Small intestine (tissue), 7 donors: ENCODE measurements around the gene SLC5A3. TPM values are rescaled to one million over a fixed set of nuclear protein-coding genes. Genes with fewer than 3 reads are reported as not detected.

Experiments used
- DNase-seq, 2 donors: peaks; one replicate each; pipeline versions ENCODE4 v3.0.0 to v3.0.0-alpha.2; 2013
- FAIRE-seq: peaks from 2 replicates; lab custom pipeline; 2012; peaks lifted over from hg19 to GRCh38; lab: Jason Lieb, UNC
- H3K27ac ChIP-seq, 3 donors: one replicate each; pipeline ENCODE4 v1.5.1; 2013; ENCODE audit warnings: low read length in 2 of 3, mild to moderate bottlenecking in 2 of 3, control low read depth in 1 of 3, inconsistent platforms in 1 of 3, low read depth in 1 of 3, moderate library complexity in 1 of 3
- H3K27me3 ChIP-seq, 3 donors: one replicate each; pipeline ENCODE4 v1.6.1; 2013; ENCODE audit warnings: low read length in 3 of 3, inconsistent platforms in 1 of 3; ENCODE audit not compliant: control insufficient read depth in 3 of 3, insufficient read depth in 3 of 3
- H3K36me3 ChIP-seq, 3 donors: one replicate each; pipeline ENCODE4 v1.6.1; 2013; ENCODE audit warnings: low read length in 3 of 3, inconsistent platforms in 1 of 3, low read depth in 1 of 3, mild to moderate bottlenecking in 1 of 3, moderate library complexity in 1 of 3; ENCODE audit not compliant: control insufficient read depth in 3 of 3, insufficient read depth in 2 of 3
- H3K4me1 ChIP-seq, 3 donors: one replicate each; pipeline ENCODE4 v1.6.1; 2013; ENCODE audit warnings: low read length in 2 of 3, inconsistent platforms in 1 of 3, low read depth in 1 of 3, mild to moderate bottlenecking in 1 of 3, moderate library complexity in 1 of 3; ENCODE audit not compliant: control insufficient read depth in 3 of 3, insufficient read depth in 2 of 3
- H3K4me3 ChIP-seq, 3 donors: one replicate each; pipeline ENCODE4 v1.5.1; 2013; ENCODE audit warnings: low read length in 3 of 3, control low read depth in 1 of 3, inconsistent platforms in 1 of 3, low read depth in 1 of 3, mild to moderate bottlenecking in 1 of 3, moderate library complexity in 1 of 3
- H3K9me3 ChIP-seq, 2 donors: one replicate each; pipeline ENCODE4 v1.6.1; 2013; ENCODE audit warnings: low read depth in 1 of 2, low read length in 1 of 2; ENCODE audit not compliant: control insufficient read depth in 2 of 2, insufficient read depth in 1 of 2
- WGBS, 3 donors: extraction: QIAGEN DNeasy Blood & Tissue Kit; methylation state at CpG; one replicate each; pipeline ENCODE4 v1.1.7; 2013; 5-methylcytosine and 5-hydroxymethylcytosine counted together
- polyA plus RNA-seq, 4 donors: library from polyadenylated mRNA; stranded (reverse) in 3 of 4; unstranded in 1 of 4; fragments of 200-250 nt in 3 of 4; fragments of 120-200 nt in 1 of 4; gene quantifications; one replicate each; pipeline versions ENCODE4 v1.2.1 to v1.2.3, GENCODE V29; 2013
- donor health status: healthy with polysubstance abuse.
- donor health status: control.
- donor health status: control.
- donor health status: Bipolar disorder and iron deficiency.
- donor health status: healthy.

Gene SLC5A3
- polyA plus RNA-seq, 4 donors, result 0.54 to 50.6 (median 1.6) TPM

DNA sequence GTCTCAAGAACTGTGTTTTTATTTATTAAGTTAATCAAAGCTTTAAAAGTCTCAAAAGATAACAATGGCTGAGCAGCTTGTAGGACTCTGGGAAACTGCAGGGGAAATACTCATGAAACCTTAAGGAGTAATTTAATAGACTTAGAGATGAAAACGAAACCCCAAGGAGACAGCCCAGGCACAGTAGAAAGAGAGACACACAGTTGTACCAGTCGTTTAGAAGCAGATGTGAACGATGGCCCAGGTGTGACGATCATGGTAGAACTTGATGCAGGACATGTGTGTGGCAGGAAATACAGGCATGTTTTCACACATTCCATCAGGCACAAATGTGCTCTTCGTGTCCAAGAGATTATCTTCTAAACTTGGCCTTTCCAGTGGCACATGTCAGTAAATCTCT is 21.2 kb upstream of the SLC5A3 start:
- H3K27ac ChIP-seq, result no peak overlapping the region
- no peak overlapping the region for H3K4me3 ChIP-seq
- H3K4me1 ChIP-seq, result peaks cover 0 to 7% (median 0%) of the 10 kb centered on the region in 3 donors
- no peaks in the 10 kb centered on the region for H3K9me3 ChIP-seq
- FAIRE-seq (no peak), DNase-seq (no peak)
- no peaks in the 10 kb centered on the region for H3K27me3 ChIP-seq
- no peaks in the 10 kb centered on the region for H3K36me3 ChIP-seq
- WGBS, 3 donors, result 81 to 86% (median 84%) methylated on average over 5 of the region's 5 CpGs

DNA sequence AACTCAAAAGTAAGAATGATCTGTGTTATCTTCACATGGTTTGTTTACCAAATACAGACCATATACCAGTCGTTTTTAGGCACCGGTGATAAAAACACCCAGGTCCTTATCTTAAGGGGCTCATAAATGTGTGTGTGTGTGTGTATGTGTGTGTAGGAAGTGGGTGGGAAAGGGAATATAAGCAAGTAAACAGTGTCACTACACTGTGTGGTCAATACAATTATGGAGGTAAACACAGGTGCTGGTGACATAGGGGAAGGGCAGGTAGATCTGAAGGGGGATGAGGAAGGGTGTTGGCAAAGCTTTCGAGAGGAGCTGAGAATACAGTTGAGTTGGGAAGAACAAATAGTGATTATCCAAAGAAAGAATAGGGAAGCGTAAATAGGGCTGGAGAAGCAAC is 19.1 kb upstream of the SLC5A3 start:
- Histone ChIP-seq H3K27ac (no peak overlapping the region), H3K36me3 (no peaks in the 10 kb centered on the region), H3K27me3 (no peaks in the 10 kb centered on the region), H3K9me3 (no peaks in the 10 kb centered on the region), H3K4me3 (no peak overlapping the region), H3K4me1 (peaks cover 0 to 7% (median 0%) of the 10 kb centered on the region in 3 donors)
- WGBS, 3 donors, result 44 to 71% (median 57%) methylated on average over 4 of the region's 4 CpGs
- FAIRE-seq (no peak), DNase-seq (peak in 1 of 2 donors; percentile 39)

DNA sequence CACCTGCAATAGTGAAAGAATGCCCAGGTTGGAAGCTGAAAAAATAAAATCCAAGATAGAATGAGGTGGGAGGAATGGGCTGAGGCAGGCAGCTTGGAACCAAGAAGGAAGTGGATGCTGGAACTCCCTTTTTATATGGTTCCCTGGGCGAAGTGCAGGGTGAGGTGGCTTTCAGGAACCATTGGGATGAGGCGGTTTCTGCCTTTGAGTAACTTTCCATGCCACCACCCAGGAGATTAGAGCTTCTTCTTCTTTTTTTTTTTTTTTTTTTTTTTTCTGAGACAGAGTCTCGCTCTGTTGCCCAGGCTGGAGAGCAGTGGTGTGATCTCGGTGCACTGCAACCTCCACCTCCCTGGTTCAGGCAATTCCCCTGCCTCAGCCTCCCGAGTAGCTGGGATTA is 17.8 kb upstream of the SLC5A3 start:
- FAIRE-seq, result no peak
- WGBS, 3 donors, result 56 to 70% (median 58%) methylated on average over 4 to 5 of the region's 5 CpGs
- Histone ChIP-seq H3K27me3 (no peaks in the 10 kb centered on the region), H3K4me3 (no peak overlapping the region), H3K27ac (peak overlapping the region; percentile 52 to 61 (median 57)), H3K9me3 (no peaks in the 10 kb centered on the region), H3K4me1 (peaks cover 0 to 7% (median 0%) of the 10 kb centered on the region in 3 donors), H3K36me3 (no peaks in the 10 kb centered on the region)
- peak; percentile 67 to 92 for DNase-seq

DNA sequence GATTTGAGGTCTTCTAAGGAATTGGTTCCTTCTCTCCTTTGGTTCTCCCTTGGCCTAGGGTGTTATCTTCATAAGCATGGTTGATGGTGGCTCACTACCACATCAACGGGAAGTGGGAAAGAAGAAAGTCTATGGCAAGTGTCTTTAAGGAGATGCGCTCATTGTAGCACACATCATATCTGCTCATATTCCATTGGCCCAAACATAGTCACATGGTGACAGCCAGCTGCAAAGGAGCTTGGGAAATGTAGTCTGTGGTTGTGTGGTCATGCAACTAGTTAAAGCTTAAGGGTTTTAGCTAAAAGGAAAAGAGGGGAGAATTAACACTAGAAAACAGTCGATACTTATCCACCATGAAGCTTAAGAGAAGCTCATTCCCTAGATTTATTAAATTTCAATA is 11.4 kb upstream of the SLC5A3 start:
- DNase-seq, result peak in 1 of 2 donors; percentile 27
- 86 to 92% (median 86%) methylated on average over 3 of the region's 3 CpGs for WGBS, 3 donors
- Histone ChIP-seq H3K9me3 (no peaks in the 10 kb centered on the region), H3K4me1 (no peaks in the 10 kb centered on the region), H3K27me3 (no peaks in the 10 kb centered on the region), H3K36me3 (no peaks in the 10 kb centered on the region), H3K27ac (no peak overlapping the region), H3K4me3 (no peak overlapping the region)
- no peak for FAIRE-seq

DNA sequence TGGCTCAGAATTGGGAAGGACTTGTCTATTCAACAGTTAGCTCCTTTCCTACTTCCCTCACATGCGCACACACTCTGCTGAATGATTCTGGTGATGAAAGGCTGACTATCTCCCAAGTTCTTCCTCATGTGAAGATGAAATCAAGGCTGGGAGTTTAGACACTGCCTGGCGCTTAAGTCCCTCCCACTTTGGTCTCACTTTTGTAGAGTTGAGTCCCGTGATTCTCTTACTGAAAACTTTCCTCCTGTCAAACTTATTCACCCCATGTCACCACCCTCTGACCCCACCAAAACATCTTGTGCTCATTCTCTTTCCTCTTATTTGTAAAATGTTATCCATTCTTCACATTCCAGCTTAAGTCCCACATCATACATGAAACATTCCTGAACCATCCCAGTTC is 8.4 kb upstream of the SLC5A3 start:
- H3K27me3 ChIP-seq, result no peaks in the 10 kb centered on the region
- WGBS, 3 donors, result 73 to 79% (median 74%) methylated on average over 3 of the region's 3 CpGs

DNA sequence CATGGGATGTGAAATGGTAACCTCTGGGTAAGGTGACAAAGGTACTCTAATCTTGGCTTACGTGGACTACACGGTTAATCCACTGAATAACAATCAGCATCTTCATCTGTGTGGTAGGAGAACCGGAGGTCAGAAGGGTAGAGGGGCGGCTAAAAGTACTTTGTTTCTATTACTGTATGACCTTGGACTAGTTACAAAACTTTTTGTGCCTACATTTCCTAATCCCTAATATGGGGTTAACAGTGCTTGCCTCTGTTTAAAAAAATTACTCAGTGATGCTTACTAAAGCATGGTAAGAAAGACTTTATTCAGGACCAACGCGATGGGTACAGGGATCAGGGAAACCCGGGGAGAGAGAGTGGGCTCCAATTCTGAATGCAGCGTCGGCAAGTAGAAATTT is 1.7 kb upstream of the SLC5A3 start:
- Histone ChIP-seq H3K27me3 (no peaks in the 10 kb centered on the region), H3K36me3 (no peaks in the 10 kb centered on the region), H3K27ac (no peak overlapping the region), H3K4me3 (no peak overlapping the region), H3K4me1 (peaks cover 0 to 7% (median 7%) of the 10 kb centered on the region in 3 donors), H3K9me3 (no peaks in the 10 kb centered on the region)
- FAIRE-seq (no peak), DNase-seq (no peak)
- WGBS, 3 donors, result 87 to 94% (median 93%) methylated on average over 9 of the region's 9 CpGs

More for the DNA sequence above, 8.4 kb upstream of the SLC5A3 start:
- H3K4me3 ChIP-seq, result no peak overlapping the region
- no peaks in the 10 kb centered on the region for H3K4me1 ChIP-seq
- no peaks in the 10 kb centered on the region for H3K9me3 ChIP-seq
- FAIRE-seq, result no peak
- H3K27ac ChIP-seq, result no peak overlapping the region
- no peaks in the 10 kb centered on the region for H3K36me3 ChIP-seq
- DNase-seq, result no peak

DNA sequence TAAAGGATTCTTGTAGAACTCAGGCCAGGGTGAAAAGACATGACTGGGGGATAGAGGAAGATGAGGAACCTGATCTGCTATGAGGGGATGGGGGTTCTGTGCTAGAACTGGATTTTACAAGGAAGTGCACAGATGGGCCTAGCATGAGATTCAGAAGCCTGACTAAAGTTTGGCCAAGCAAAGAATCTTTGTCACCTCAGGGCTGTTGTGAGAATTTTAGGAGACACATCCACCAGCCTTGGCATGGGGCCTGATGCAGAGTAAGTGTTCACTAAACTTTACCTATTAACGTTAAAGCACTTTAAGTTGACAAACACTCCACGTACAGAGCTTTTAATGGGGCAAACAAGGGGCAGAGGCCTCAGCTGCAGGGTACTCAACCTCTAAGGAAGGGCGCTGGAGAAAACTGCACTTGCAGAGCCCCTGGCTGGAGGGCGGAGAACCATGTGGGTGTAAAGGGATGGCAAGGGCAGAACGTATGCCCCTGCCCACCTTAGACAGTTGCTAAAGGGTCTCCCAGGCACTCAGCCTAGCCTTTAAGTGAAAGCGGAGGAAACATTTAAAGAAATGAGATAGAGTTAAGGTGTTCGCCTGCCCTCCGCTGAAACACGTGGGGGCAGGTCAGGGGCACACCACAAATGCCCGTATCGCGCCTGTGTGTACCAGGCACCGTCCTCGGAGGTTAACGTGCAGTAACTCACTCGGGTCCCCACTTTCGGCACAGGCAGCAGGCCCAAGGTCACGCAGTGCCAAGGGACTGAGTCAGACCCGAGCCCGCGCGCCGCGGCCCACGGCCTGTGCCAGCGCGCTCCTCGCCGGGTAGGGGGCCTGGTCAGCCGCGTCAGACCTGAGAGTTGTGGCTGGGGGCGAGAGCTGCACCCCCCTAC is 990 bp upstream of the SLC5A3 start:
- DNase-seq (peak in 1 of 2 donors; percentile 27), FAIRE-seq (no peak)
- Histone ChIP-seq H3K4me3 (peak overlapping the region; percentile 32 to 87 (median 60)), H3K9me3 (no peaks in the 10 kb centered on the region), H3K27ac (peak overlapping the region; percentile 16 to 58 (median 21)), H3K36me3 (no peaks in the 10 kb centered on the region), H3K27me3 (no peaks in the 10 kb centered on the region), H3K4me1 (peaks cover 0 to 9% (median 9%) of the 10 kb centered on the region in 3 donors)
- 47 to 50% (median 49%) methylated on average over 32 of the region's 32 CpGs for WGBS, 3 donors

DNA sequence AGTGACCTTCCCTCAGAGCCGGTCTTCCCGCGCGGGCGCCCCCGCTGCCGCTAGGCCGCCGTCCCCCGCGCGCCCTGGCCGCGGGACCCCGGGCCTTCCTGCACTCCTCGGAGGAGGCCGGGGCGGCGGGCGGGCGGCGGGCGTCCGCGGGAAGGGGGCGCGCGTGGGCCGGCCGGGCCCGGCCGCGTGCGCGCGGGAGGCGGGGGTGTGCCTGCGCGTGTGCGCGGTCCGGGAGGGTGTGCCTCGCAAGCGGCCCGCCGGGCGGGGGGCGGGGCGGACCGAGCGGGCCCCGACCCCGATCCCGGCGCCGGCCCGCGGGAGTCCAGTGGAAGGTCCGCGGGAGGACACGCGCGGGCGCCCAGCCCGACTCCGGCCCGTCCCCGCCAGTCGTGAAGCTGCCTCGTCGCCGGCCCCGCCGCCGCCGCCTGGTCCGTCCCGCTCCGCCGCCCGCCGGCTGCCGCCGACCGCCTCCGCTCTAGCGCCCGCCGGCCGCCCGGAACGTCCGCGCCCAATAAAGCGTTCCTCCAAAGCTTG is 438 bp downstream of the SLC5A3 start:
- no peaks in the 10 kb centered on the region for H3K27me3 ChIP-seq
- H3K9me3 ChIP-seq, result no peaks in the 10 kb centered on the region
- FAIRE-seq, result no peak
- no peaks in the 10 kb centered on the region for H3K36me3 ChIP-seq
- DNase-seq, result peak; percentile 48 to 75
- peaks cover 0 to 9% (median 9%) of the 10 kb centered on the region in 3 donors for H3K4me1 ChIP-seq
- peak overlapping the region; percentile 79 to 93 (median 90) for H3K27ac ChIP-seq
- WGBS, 3 donors, result 0 to 1% (median 1%) methylated on average over 35 to 95 of the region's 95 CpGs
- peak overlapping the region; percentile 80 to 87 (median 81) for H3K4me3 ChIP-seq
